DMS79 treated with DMSO at 0.1 percent for 48 hours (cell line): ENCODE measurements around the gene UST.
A peak's percentile ranks its signal among the peaks of the same experiment; 100 is the strongest.
"Not testable (repeated sequence)": the region's sequence is repeated elsewhere in the genome, so short reads cannot be mapped to it uniquely, and the experiment has no call there.

Experiments used
- DNase-seq: peaks from one replicate; lab custom pipeline; 2025; lab: John Stamatoyannopoulos, UW

Gene UST

GRCh38 chr6:148736774-148737412 lies 9.9 kb upstream of the UST start:
- no peak for DNase-seq

GRCh38 chr6:148737806-148738205 lies 9.0 kb upstream of the UST start:
- DNase-seq, result no peak

GRCh38 chr6:148738946-148739821 lies 7.6 kb upstream of the UST start:
- DNase-seq, result no peak

GRCh38 chr6:148739822-148740128 lies 7.1 kb upstream of the UST start:
- DNase-seq, result no peak

- no peak for DNase-seq
Measured at GRCh38 chr6:148743476-148743875, 3.4 kb upstream of the UST start.

GRCh38 chr6:148745926-148746325 lies 904 bp upstream of the UST start:
- DNase-seq, result no peak

GRCh38 chr6:148747145-148747470 lies 278 bp downstream of the UST start:
- no peak for DNase-seq

- peak; percentile 38 for DNase-seq
Measured at GRCh38 chr6:148747471-148748165, 788 bp downstream of the UST start.

GRCh38 chr6:148749674-148750073 lies 2.8 kb downstream of the UST start:
- DNase-seq, result no peak

- no peak for DNase-seq
Measured at GRCh38 chr6:148750838-148751792, 4.3 kb downstream of the UST start.

- no peak for DNase-seq
Measured at GRCh38 chr6:148751793-148752170, 5.0 kb downstream of the UST start.

GRCh38 chr6:148755379-148755778 lies 8.5 kb downstream of the UST start:
- DNase-seq, result not testable (repeated sequence)

- DNase-seq, result no peak
Measured at GRCh38 chr6:148757944-148758480, 11.2 kb downstream of the UST start.

GRCh38 chr6:148758492-148758891 lies 11.7 kb downstream of the UST start:
- DNase-seq, result no peak

- DNase-seq, result no peak
Measured at GRCh38 chr6:148760258-148760534, 13.4 kb downstream of the UST start.

- peak; percentile 79 for DNase-seq
Measured at GRCh38 chr6:148760568-148761526, 14.0 kb downstream of the UST start.

- DNase-seq, result peak; percentile 67
Measured at GRCh38 chr6:148761527-148762011, 14.7 kb downstream of the UST start.

GRCh38 chr6:148762231-148762630 lies 15.4 kb downstream of the UST start:
- no peak for DNase-seq

GRCh38 chr6:148764259-148765020 lies 17.6 kb downstream of the UST start:
- DNase-seq, result not testable (repeated sequence)
